Measurements from ENCODE around the gene SSTR5. TPM values are rescaled to one million over a fixed set of nuclear protein-coding genes. Genes with fewer than 3 reads are reported as not detected.

The SSTR5 gene
- total RNA-seq, 1 donor from 2014 or later: not detected

DNA sequence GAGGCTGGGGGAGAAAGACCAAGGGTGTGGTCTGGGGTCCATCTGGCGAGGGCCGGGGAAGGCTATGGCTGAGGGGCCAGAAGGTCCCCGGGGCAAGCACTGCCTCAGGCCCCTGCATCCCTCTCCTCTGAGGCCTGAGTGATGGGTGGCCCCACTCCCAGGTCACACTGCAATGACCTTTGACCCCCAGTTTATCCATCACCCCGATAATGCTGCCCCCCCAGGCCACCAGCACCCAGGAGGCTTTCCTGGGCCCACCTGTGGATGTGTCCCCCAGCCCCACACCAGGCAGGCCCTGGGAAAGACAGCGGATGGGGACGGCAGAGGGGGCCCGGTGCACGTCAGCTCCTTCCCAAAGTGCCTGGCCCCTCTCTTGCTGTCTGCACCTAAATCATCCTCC lies 57.8 kb downstream of the SSTR5 start:
- no peaks in the 10 kb centered on the region for H3K36me3 ChIP-seq
- H3K4me3 ChIP-seq: no peak overlapping the region
- no peaks in the 10 kb centered on the region for H3K9me3 ChIP-seq
- H3K27ac ChIP-seq: no peak overlapping the region
- intact Hi-C loops (cut with DNase I): no loop called here
- DNase-seq: no peak
- TF ChIP-seq CTCF (IDR thresholded peaks at IDR 0.05): no peak
- no peak for ATAC-seq
- H3K27me3 ChIP-seq (ENCODE audit: low read depth): peaks cover 31% of the 10 kb centered on the region
- no peaks in the 10 kb centered on the region for H3K4me1 ChIP-seq

Other genes with a start within 250 kb of the SSTR5 start
- gene LMF1, start 101.8 kb upstream of the SSTR5 start, total RNA-seq: 23.8 TPM
- gene SOX8, start 91.0 kb upstream of the SSTR5 start, total RNA-seq: 0.15 TPM
- gene C1QTNF8, start 23.5 kb downstream of the SSTR5 start, total RNA-seq: not detected
- 8.4 TPM for gene CACNA1H, start 80.4 kb downstream of the SSTR5 start, total RNA-seq
- 2.9 TPM for gene TPSG1, start 152.5 kb downstream of the SSTR5 start, total RNA-seq
- gene TPSB2, start 157.4 kb downstream of the SSTR5 start, total RNA-seq: 168 TPM
- 103 TPM for gene TPSAB1, start 168.0 kb downstream of the SSTR5 start, total RNA-seq
- gene TPSD1, start 183.3 kb downstream of the SSTR5 start, total RNA-seq: 9.6 TPM
- gene UBE2I, start 236.9 kb downstream of the SSTR5 start, total RNA-seq: 93.4 TPM